GM12873 (cell line): Measurements from ENCODE around the gene TTC39C.

Experiments used
- TF ChIP-seq, protein P1 (sequence below): IDR thresholded peaks from 2 replicates; pipeline ENCODE4 v1.5.1; 2012; ENCODE audit warnings: low read depth, mild to moderate bottlenecking, moderate library complexity, low read length, control low read depth; ENCODE audit not compliant: insufficient read depth; ENCODE audit errors: missing control alignments

The TTC39C gene

DNA sequence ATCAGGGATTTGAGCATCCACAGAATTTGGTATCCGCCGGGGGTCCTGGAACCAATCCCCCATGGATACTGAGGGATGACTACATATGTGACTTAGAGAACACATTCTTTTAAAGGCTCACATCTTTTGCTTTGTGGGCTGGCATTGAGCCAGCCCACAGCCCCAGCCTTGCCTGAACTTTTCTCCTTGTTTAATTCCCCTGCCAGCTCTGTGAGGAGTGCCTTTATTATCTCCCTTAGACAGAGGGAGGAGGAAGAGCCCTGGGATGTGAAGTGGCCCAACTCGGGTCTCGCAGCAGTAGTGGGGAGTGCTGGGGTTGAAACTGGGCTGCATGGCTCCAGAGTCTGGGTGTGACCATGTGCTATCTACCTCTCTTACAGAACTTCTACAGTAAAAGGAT lies 7.6 kb downstream of the TTC39C start:
- TF ChIP-seq, protein P1, sequence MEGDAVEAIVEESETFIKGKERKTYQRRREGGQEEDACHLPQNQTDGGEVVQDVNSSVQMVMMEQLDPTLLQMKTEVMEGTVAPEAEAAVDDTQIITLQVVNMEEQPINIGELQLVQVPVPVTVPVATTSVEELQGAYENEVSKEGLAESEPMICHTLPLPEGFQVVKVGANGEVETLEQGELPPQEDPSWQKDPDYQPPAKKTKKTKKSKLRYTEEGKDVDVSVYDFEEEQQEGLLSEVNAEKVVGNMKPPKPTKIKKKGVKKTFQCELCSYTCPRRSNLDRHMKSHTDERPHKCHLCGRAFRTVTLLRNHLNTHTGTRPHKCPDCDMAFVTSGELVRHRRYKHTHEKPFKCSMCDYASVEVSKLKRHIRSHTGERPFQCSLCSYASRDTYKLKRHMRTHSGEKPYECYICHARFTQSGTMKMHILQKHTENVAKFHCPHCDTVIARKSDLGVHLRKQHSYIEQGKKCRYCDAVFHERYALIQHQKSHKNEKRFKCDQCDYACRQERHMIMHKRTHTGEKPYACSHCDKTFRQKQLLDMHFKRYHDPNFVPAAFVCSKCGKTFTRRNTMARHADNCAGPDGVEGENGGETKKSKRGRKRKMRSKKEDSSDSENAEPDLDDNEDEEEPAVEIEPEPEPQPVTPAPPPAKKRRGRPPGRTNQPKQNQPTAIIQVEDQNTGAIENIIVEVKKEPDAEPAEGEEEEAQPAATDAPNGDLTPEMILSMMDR, result no peak

DNA sequence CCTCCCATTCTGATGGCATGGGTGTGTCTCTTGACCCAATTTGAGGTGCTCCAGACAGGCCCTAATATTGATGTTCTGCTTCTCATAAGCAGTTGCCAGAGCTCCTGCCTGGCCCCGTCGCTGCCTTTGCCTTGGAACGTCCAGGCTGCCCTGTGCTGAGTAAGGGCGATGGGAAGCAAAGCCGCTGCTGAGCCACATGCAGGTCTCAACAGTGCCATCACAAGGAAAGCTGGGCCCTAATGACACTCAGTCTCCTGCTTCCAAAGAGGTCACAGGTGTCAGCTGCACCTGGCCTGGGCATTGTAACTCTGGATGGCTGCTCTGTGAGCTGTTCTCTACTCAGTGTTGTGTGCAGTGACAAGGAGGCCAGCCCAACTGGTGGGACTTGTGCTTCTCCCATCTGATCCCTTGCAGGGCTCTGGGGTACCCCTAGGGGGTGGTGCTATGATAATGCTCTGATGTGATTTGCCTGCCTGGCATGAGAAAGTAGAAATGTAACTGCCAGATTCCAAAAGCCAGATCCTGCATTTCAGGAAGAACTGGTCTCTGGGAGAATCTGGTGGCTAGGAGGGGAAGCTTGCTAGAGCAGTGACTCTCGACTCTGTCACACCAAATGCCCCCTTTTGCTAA lies 8.7 kb downstream of the TTC39C start:
- TF ChIP-seq, protein P1, result peak; percentile 42

DNA sequence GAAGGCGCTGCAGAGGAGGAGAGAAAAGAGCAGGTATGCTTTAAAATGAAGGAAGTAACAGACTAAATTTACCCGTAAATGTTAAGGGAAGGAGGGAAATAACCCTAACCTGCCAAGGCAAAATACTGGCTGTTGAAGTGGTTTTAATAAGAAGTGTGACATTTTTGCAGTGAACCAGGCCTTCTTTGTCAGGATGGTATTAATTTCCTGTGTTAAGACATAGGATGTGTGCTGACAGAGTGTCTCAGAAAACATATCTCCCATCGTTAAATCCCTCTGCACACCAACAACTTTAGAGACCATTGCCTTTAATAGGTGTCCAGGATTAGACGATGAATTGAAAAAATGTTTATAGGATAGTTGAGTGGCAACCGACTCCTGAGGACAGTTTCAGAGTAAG lies 9.9 kb downstream of the TTC39C start:
- TF ChIP-seq, protein P1, result no peak

DNA sequence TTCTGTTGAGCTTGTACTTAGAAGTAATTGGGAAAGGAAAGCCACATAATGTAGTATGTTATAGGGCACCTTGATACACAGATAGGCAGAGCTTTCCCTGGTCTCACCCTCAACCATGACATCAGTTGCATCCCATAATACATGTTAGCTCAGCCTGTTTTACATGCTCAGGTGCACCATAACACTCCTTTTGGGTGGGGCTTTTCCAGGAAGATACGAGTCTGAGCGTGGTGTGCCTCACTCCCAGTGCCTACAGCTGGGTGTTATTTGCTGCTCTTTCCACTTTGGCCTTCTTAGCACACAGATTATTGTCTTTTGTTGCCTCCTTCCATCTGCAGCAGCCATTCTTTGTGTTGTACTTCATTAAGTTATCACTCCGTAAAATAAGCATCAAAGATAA lies 11.9 kb downstream of the TTC39C start:
- TF ChIP-seq, protein P1, result no peak

GRCh38 chr18:24027156-24027827 lies 12.7 kb downstream of the TTC39C start:
- TF ChIP-seq, protein P1, result no peak

DNA sequence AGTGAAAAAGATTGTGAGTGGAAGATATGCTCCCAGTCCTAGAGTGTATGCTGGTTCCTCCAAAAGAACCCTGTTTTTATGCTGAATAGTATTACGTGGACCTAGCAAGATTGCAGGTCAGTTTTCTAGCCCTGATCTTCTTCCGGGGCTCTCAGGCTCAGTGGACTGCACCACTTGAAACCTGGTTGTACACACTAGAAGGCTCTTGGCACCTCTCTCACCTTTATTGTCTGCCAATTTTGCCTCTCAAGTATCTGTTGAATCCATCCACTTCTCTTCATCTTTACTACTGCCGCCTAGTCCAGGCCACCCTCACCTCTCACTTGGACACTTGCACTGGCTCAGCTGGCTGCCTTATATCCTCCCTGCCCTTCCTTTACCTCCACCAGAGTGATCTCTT lies 16.8 kb downstream of the TTC39C start:
- TF ChIP-seq, protein P1, result no peak

DNA sequence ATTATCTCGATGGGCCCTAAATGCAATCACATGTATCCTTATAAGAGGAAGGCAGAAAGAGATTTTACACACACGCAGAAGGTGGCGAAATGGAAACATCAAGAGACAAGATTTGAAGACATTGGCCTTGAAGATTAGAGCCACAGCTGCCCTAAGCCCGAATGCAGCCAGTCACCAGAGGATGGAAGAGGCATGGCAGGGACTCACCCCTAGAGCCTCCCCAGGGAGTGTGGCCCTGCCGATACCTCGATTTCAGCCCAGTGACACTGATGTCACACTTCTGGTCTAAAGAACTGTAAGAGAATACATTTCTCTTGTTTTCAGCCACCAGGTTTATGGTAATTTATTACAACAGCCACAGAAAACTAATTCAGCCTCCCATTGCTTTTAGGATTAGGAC lies 17.4 kb downstream of the TTC39C start:
- TF ChIP-seq, protein P1, result no peak
